Left renal pelvis (tissue), 4 donors: ENCODE results near the gene SLC39A11. TPM values are rescaled to one million over a fixed set of nuclear protein-coding genes. Genes with fewer than 3 reads are reported as not detected.
"Not testable (repeated sequence)": the region's sequence is repeated elsewhere in the genome, so short reads cannot be mapped to it uniquely, and the experiment has no call there.

Source experiments
- DNase-seq, 4 donors: peaks; one replicate each; pipeline ENCODE4 v3.0.0-alpha.2; 2013; ENCODE audit warnings: low read depth in 4 of 4, low spot score in 3 of 4
- polyA plus RNA-seq, 4 donors: library from polyadenylated mRNA; unstranded; fragments of 120-200 nt; gene quantifications; one replicate each; pipeline ENCODE4 v1.2.1, GENCODE V29; 2013; ENCODE audit not compliant: insufficient read length in 4 of 4

The SLC39A11 gene
- polyA plus RNA-seq, 4 donors: 11.7 to 28.4 (median 24.5) TPM

DNA sequence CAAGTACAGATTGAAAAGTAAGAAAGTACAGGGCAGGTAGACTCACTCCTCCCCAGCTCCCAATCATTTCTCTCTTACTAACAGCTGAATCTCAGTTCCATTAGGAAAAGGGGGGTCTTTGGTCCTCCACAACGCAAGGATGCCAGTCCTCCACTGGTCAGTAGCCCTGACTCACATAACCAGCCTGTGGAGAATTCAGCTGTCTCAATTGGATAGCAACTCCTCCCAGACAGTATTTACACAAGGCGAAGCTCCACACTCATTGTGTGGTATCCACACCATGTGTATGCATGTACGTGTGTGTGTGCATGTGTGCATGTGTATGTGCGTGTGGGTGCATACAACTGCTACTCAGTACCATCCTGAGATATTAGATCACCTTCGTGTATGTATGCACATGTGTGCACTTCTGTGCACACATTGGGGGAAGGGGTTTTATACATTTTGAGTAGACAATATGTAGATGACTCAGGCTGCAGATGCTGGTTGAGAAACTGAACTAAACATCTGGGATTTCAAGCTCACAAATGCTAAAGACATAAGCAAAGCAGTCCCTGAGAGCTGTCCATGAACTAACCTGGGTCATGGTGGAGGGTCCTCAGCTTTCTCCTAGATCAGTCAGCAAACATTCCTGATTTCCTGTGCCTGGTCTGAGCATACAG is 240.1 kb downstream of the SLC39A11 start:
- no peak for DNase-seq

- no peak for DNase-seq
These were observed 241.9 kb downstream of the SLC39A11 start for GRCh38 chr17:72850410-72851118.

DNA sequence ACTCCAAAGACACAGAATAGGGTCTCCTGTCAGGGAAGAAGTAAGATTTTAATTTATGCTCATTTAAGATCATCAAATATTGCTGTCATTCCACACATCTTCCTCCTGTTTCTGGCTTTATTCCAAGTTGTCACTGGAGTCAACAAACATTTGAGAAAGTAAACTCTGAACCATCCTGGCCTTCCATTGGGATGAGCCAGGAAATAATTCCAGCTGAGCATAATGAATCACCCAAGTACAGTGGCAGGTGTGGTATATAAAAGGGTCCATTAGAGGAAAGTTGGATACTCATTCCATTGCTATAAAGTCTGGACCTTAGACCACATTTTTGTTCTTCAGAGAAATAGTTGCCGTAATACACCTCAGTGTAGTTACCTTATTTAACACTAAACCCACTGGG is 246.1 kb downstream of the SLC39A11 start:
- DNase-seq: no peak

- DNase-seq: no peak
These were observed 248.9 kb downstream of the SLC39A11 start for GRCh38 chr17:72843591-72843990.

GRCh38 chr17:72840019-72840418 is 252.5 kb downstream of the SLC39A11 start:
- DNase-seq: no peak

- DNase-seq: no peak
These were observed 253.3 kb downstream of the SLC39A11 start for GRCh38 chr17:72839131-72839725.

GRCh38 chr17:72838581-72838980 is 253.9 kb downstream of the SLC39A11 start:
- DNase-seq: no peak

GRCh38 chr17:72838068-72838467 is 254.4 kb downstream of the SLC39A11 start:
- DNase-seq: no peak

- no peak for DNase-seq
These were observed 255.2 kb downstream of the SLC39A11 start for GRCh38 chr17:72837335-72837734.

DNA sequence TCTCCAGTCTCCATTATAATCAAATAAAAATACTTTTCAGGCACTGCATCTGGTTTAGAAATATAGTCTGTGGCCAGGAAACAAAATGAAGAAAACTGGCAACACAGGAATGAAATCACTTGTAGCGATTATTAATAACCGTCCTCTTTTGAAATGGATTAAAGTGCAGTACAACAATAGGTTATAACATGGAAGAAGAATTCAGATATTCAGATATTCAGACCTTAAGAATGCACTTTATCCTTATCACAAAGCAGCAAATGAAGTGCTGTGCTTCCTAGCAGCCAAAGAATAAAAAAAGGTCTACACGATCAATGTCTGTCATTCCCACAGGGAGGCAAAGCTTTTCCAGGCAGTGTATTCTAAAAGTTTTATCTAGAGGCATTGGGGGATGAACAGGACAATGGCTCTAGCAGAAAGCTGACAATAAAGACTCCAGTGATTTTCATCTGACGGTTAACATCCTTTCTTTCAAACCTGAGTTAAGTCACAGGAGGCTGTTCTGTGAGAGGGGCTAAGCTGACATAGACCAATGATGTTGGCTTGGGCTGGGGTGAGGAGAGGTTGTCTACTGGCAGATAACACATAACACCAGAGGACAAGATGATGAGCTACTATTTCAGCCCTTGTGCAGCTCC is 259.2 kb downstream of the SLC39A11 start:
- DNase-seq: no peak

GRCh38 chr17:72832306-72832705 is 260.2 kb downstream of the SLC39A11 start:
- no peak for DNase-seq

DNA sequence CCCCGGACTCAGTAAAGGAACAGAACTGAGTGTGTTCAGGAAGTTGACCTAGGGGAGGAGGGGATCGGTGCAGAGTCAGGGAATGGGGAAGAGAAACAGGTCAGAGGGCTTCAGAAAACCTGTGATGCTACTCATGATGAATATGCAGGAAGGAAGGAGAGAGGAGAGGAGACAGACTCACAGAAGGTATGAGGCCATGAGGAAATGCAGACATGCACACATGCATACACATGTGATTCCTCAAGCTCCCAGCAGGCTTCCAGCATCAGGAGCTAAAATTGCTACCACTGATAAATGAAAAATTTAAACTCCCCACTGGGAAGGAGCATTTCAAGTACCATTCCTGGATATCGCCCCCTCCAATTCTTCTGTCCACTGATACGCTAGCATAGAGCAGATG is 262.6 kb downstream of the SLC39A11 start:
- DNase-seq: no peak

GRCh38 chr17:72826602-72827001 is 265.9 kb downstream of the SLC39A11 start:
- no peak for DNase-seq

DNA sequence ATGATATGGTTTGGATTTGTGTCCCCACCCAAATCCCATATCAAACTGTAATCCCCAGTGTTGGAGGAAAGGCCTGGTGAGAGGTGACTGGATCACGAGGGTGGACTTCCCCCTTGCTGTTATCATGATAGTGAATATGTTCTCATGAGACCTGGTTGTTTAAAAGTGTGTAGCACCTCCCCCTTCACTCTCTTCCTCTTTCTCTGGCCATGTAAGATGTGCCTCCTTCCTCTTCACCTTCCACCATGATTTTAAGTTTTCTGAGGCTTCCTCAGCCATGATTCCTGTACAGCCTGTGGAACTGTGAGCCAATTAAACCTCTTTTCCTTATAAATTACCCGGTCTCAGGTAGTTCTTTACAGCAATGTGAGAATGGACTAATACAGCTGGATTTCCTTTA is 266.4 kb downstream of the SLC39A11 start:
- DNase-seq: not testable (repeated sequence)

DNA sequence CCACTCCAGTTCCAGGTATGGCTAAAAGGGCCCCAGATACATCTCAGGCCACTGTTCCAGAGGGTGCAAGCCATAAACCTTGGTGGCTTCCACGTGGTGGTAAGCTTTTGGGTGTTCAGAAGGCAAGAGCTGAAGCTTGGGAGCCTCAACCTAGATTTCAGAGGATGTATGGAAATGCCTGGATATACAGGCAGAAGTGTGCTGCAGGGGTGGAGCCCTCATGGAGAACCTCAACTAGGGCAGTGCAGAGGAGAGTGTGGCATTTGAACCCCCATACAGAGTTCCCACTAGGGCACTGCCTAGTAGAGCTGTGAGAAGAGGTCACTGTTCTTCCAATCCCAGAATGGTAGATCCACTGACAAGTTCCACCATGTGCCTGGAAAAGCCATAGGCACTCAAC is 267.3 kb downstream of the SLC39A11 start:
- DNase-seq: no peak

- not testable (repeated sequence) for DNase-seq
These were observed 268.2 kb downstream of the SLC39A11 start for GRCh38 chr17:72824267-72824666.

- no peak for DNase-seq
These were observed 270.0 kb downstream of the SLC39A11 start for GRCh38 chr17:72822358-72823023.

DNA sequence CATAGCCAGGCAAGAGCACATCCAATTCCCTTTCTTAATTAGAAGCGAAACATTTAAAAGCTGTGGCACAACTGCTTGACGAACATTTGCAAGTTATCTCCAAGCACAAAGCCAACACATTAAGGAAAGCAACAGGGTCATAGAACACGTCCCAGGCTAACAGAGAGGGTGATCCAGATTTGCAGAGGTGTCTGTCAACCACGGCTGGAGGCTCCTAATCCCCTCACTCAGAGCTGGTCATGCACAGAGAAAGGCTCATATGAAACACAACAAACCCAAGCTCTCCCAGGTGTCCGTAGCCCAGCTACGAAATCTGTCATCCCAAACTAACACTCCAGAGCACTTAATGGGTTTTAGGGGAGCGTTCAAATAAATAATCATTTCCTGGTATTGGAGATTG is 276.1 kb downstream of the SLC39A11 start:
- no peak for DNase-seq

GRCh38 chr17:72813481-72813880 is 279.0 kb downstream of the SLC39A11 start:
- DNase-seq: no peak

DNA sequence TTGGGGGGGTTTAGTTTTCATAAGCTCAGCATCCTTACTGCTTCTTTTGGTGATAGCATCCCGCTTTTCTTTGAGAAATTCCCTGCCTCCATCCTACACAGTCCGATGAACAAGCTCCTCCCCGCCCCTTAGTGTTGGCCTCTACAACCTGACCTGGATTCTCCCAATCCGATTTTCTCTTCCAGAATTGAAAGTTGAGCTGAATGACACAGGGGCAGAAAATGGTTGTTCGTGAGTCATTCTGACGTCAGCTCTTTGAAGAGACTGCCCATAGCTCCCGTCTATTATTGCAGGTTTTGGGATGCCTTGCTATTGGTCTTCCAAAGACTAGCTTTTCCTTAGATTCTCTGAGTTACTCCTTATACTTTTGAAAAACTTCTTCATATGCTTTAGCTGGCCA is 279.7 kb downstream of the SLC39A11 start:
- DNase-seq: no peak
